ENCODE measurements around the gene TSPEAR.

- TF ChIP-seq POLR2A (IDR thresholded peaks at IDR 0.05; ENCODE audit: low read depth, low read length) (no peak), POLR2AphosphoS5 (IDR thresholded peaks at IDR 0.05; ENCODE audit: low read depth, low read length) (no peak), TAF1 (IDR thresholded peaks at IDR 0.05; ENCODE audit: low read depth, low read length) (no peak), POU2F2 (IDR thresholded peaks at IDR 0.05; ENCODE audit: low read depth, low read length) (no peak), PAX5 (IDR thresholded peaks at IDR 0.05; ENCODE audit: insufficient read depth, low read length, severe bottlenecking) (no peak), SPI1 (IDR thresholded peaks at IDR 0.05; ENCODE audit: low read depth, low read length) (no peak)
Observed at GRCh38 chr21:44520326-44521300, 190.8 kb downstream of the TSPEAR start.
